MM.1S (cell line): ENCODE results near the gene FBXO8.

Source experiments
- EZH2 ChIP-seq: fragments of 300-600 bp; sonication (generic); optimal IDR thresholded peaks from 2 replicates; pipeline ENCODE3; 2017; ENCODE audit warnings: low read depth, mild to moderate bottlenecking, antibody characterized with exemption, low read length, mixed read lengths
- EZH2phosphoT487 ChIP-seq: fragments of 300-600 bp; sonication (generic); IDR thresholded peaks from 2 replicates; pipeline ENCODE4 v1.6.1; 2018; ENCODE audit warnings: antibody characterized with exemption, low read length
- TF ChIP-seq, protein P1 (sequence below): fragments of 300-600 bp; sonication (generic); IDR thresholded peaks from 2 replicates; pipeline ENCODE4 v1.5.1; 2016; ENCODE audit warnings: antibody characterized with exemption, low read length, mixed read lengths

DNA sequence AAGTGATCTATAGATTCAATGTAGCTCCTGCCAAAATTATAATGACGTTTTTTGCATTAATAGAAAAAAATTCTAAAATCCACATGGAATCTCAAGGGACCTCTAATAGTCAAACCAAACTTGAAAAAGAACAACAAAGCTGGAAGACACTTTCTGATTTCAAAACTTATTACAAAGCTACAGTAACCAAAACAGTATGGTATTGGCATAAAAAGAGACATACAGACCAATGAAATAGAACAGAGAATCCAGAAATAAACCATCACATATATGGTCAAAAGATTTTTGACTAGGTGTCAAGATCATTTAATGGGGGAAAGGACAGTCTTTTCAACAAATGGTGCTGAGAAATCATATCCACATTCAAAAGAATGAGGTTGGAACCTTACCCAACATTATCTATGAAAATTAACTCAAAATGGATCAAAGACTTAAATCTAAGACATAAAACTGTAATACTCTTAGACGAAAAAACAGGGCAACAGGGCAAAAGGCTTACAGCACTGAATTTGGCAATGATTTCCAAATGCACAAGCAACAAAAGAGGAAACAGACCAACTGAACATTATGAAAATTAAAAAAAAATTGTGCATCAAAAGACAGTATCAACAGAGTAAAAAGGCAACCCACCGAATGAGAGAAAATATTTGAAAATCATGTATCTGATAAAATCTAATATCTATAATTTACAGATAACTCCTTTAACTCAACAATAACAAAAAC is 3.9 kb downstream of the FBXO8 start:
- TF ChIP-seq EZH2 (no peak), EZH2phosphoT487 (no peak)
- TF ChIP-seq, protein P1, sequence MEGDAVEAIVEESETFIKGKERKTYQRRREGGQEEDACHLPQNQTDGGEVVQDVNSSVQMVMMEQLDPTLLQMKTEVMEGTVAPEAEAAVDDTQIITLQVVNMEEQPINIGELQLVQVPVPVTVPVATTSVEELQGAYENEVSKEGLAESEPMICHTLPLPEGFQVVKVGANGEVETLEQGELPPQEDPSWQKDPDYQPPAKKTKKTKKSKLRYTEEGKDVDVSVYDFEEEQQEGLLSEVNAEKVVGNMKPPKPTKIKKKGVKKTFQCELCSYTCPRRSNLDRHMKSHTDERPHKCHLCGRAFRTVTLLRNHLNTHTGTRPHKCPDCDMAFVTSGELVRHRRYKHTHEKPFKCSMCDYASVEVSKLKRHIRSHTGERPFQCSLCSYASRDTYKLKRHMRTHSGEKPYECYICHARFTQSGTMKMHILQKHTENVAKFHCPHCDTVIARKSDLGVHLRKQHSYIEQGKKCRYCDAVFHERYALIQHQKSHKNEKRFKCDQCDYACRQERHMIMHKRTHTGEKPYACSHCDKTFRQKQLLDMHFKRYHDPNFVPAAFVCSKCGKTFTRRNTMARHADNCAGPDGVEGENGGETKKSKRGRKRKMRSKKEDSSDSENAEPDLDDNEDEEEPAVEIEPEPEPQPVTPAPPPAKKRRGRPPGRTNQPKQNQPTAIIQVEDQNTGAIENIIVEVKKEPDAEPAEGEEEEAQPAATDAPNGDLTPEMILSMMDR, result no peak
